ENCODE results near the gene ZNF853. TPM values are rescaled to one million over a fixed set of nuclear protein-coding genes. Genes with fewer than 3 reads are reported as not detected.
A peak's percentile ranks its signal among the peaks of the same experiment; 100 is the strongest.

Gene ZNF853
- total RNA-seq, 3 donors from 2014 or later, result 2.2 to 3.5 (median 3.0) TPM

- H3K4me3 Mint-ChIP-seq, result peak overlapping the region; percentile 88
- DNase-seq (no peak), ATAC-seq (no peak)
- H3K36me3 Mint-ChIP-seq (ENCODE audit: insufficient read depth), result peaks cover 21% of the 10 kb centered on the region
- H3K4me1 Mint-ChIP-seq (ENCODE audit: low read depth), result peaks cover 27% of the 10 kb centered on the region
- H3K27me3 Mint-ChIP-seq (ENCODE audit: low read depth), result no peaks in the 10 kb centered on the region
- no peaks in the 10 kb centered on the region for H3K9me3 Mint-ChIP-seq
Observed at GRCh38 chr7:6639032-6639431, 23.6 kb downstream of the ZNF853 start.

DNA sequence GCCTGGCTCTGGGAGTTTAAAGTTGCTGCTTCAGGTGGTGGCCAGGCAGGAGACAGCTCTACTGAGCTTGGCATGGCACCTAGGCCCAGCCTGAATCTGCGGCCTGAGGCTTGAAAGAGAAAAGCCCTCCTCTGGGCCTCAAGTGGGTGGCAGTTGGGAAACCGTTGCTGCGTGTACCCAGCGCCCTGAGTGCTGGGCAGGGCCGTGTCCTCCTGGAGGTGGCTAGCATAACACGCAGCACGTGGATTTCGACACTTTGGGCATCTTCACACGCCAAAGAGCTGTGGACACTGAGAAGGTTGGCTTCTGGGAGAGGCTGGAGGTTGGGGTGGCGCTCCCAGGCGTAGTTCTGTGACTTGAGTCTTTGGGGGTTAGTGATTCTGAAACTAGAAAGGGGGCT lies 24.2 kb downstream of the ZNF853 start:
- Mint-ChIP-seq H3K36me3 (ENCODE audit: insufficient read depth) (peaks cover 21% of the 10 kb centered on the region), H3K9me3 (no peaks in the 10 kb centered on the region), H3K27me3 (ENCODE audit: low read depth) (no peaks in the 10 kb centered on the region), H3K4me3 (peak overlapping the region; percentile 88), H3K4me1 (ENCODE audit: low read depth) (peaks cover 27% of the 10 kb centered on the region)
- DNase-seq (no peak), ATAC-seq (no peak)

DNA sequence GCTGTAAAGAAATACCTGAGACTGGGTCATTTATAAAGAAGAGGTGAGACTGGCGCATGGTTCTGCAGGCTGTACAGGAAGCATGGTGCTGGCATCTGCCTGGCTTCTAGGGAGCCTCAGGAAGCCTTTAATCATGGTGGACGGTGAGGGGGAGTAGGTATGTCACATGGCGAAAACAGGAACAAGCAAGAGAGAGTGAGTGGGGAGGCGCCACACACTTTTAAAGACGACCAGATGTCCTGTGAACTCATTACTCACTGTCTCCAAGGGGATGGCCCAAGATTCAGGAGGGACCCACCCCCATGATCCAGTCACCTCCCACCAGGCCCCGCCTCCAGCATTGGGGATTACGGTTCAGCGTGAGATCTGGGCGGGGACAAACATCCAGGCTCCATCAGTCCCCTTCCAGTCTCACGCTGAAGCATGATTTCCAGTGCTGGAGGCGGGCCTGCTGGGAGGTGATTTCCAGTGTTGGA lies 24.9 kb downstream of the ZNF853 start:
- Mint-ChIP-seq H3K9me3 (no peaks in the 10 kb centered on the region), H3K4me1 (ENCODE audit: low read depth) (peaks cover 27% of the 10 kb centered on the region), H3K4me3 (peak overlapping the region; percentile 3), H3K27me3 (ENCODE audit: low read depth) (no peaks in the 10 kb centered on the region), H3K36me3 (ENCODE audit: insufficient read depth) (peaks cover 21% of the 10 kb centered on the region)
- ATAC-seq (peak in 1 of 2 donors; percentile 9), DNase-seq (no peak)

GRCh38 chr7:6641305-6642035 lies 26.1 kb downstream of the ZNF853 start:
- Mint-ChIP-seq H3K27me3 (ENCODE audit: low read depth) (no peaks in the 10 kb centered on the region), H3K4me3 (no peak overlapping the region), H3K4me1 (ENCODE audit: low read depth) (peaks cover 27% of the 10 kb centered on the region), H3K9me3 (no peaks in the 10 kb centered on the region), H3K36me3 (ENCODE audit: insufficient read depth) (peaks cover 26% of the 10 kb centered on the region)
- ATAC-seq (no peak), DNase-seq (no peak)

GRCh38 chr7:6642239-6642839 lies 26.9 kb downstream of the ZNF853 start:
- ATAC-seq, result no peak
- Mint-ChIP-seq H3K9me3 (no peaks in the 10 kb centered on the region), H3K4me1 (ENCODE audit: low read depth) (peaks cover 25% of the 10 kb centered on the region), H3K4me3 (no peak overlapping the region), H3K27me3 (ENCODE audit: low read depth) (no peaks in the 10 kb centered on the region), H3K36me3 (ENCODE audit: insufficient read depth) (peaks cover 31% of the 10 kb centered on the region)
- DNase-seq, result no peak

DNA sequence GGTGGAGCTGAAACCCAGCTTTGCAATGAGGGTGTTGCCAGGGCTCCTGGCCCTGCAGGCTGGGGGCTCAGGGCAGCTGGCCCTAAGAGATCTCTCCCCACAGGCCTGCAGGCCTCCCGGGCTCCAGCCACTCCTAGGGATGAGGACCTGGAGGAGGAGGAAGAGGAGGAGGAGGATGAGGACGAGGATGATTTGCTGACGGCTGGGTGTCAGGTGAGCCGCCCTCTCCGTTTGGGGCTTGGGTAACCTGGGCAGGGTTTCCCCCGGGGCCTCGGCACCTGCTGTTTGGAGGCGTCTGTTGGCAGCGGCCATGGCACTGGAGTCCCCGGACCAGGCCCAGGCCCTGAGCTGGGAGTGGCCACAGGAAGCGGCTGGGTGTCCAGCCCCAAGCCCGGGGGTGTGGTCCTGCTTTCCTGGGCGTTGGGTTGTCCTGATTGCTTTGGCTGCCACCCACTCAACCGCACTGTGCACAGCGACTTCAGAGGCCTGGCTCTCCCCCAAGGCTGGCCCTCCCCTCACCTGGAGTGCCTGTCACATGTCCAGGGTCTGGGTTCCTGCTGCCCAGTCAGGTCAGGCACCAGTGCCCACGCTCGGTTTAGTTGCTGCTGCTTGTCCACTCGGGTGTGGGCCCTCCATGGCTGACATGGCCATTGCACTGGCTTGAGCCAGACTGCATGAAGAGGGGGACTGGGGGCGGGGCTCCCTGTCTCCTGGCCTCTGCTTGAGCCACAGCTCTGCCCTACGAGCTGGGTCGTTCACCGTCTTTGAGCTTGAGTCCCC lies 27.6 kb downstream of the ZNF853 start:
- no peak overlapping the region for H3K4me3 Mint-ChIP-seq
- ATAC-seq (no peak), DNase-seq (no peak)
- no peaks in the 10 kb centered on the region for H3K9me3 Mint-ChIP-seq
- peaks cover 22% of the 10 kb centered on the region for H3K4me1 Mint-ChIP-seq (ENCODE audit: low read depth)
- H3K27me3 Mint-ChIP-seq (ENCODE audit: low read depth), result no peaks in the 10 kb centered on the region
- H3K36me3 Mint-ChIP-seq (ENCODE audit: insufficient read depth), result peaks cover 35% of the 10 kb centered on the region

- Mint-ChIP-seq H3K36me3 (ENCODE audit: insufficient read depth) (peaks cover 33% of the 10 kb centered on the region), H3K4me3 (no peak overlapping the region), H3K4me1 (ENCODE audit: low read depth) (peaks cover 12% of the 10 kb centered on the region), H3K9me3 (no peaks in the 10 kb centered on the region), H3K27me3 (ENCODE audit: low read depth) (no peaks in the 10 kb centered on the region)
- ATAC-seq, result no peak
- DNase-seq, result no peak
Observed at GRCh38 chr7:6643915-6644625, 28.7 kb downstream of the ZNF853 start.

GRCh38 chr7:6644728-6645127 lies 29.3 kb downstream of the ZNF853 start:
- DNase-seq (no peak), ATAC-seq (no peak)
- Mint-ChIP-seq H3K4me1 (ENCODE audit: low read depth) (peaks cover 6% of the 10 kb centered on the region), H3K4me3 (no peak overlapping the region), H3K9me3 (no peaks in the 10 kb centered on the region), H3K36me3 (ENCODE audit: insufficient read depth) (peaks cover 28% of the 10 kb centered on the region), H3K27me3 (ENCODE audit: low read depth) (no peaks in the 10 kb centered on the region)

GRCh38 chr7:6646465-6646864 lies 31.1 kb downstream of the ZNF853 start:
- Mint-ChIP-seq H3K9me3 (no peaks in the 10 kb centered on the region), H3K4me3 (no peak overlapping the region), H3K36me3 (ENCODE audit: insufficient read depth) (peaks cover 34% of the 10 kb centered on the region), H3K27me3 (ENCODE audit: low read depth) (no peaks in the 10 kb centered on the region), H3K4me1 (ENCODE audit: low read depth) (no peaks in the 10 kb centered on the region)
- no peak for DNase-seq
- no peak for ATAC-seq

GRCh38 chr7:6647080-6647479 lies 31.7 kb downstream of the ZNF853 start:
- Mint-ChIP-seq H3K27me3 (ENCODE audit: low read depth) (no peaks in the 10 kb centered on the region), H3K4me1 (ENCODE audit: low read depth) (no peaks in the 10 kb centered on the region), H3K9me3 (no peaks in the 10 kb centered on the region), H3K4me3 (no peak overlapping the region), H3K36me3 (ENCODE audit: insufficient read depth) (peaks cover 32% of the 10 kb centered on the region)
- ATAC-seq (no peak), DNase-seq (no peak)

DNA sequence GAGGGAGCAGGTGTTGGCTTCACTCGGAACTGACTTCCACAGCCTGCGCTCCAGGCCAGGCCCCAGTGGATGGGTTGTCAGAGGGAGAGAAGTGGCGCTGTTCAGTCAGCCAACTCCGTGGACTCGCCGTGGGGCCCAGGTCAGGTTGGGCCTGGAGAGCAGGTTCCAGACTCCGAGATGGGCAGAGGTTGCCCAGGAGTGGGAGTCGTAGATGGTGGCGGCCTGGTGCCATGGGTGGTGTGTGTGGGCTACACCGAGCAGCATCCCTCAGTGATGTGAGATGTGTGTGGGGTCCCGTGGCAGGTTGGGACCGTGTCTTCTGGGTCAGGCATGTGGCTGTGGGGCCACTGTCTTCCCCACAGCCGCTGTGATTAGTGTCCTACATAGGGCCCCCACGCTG lies 32.1 kb downstream of the ZNF853 start:
- ATAC-seq, result no peak
- Mint-ChIP-seq H3K36me3 (ENCODE audit: insufficient read depth) (peaks cover 33% of the 10 kb centered on the region), H3K4me1 (ENCODE audit: low read depth) (no peaks in the 10 kb centered on the region), H3K9me3 (no peaks in the 10 kb centered on the region), H3K27me3 (ENCODE audit: low read depth) (no peaks in the 10 kb centered on the region), H3K4me3 (no peak overlapping the region)
- no peak for DNase-seq

DNA sequence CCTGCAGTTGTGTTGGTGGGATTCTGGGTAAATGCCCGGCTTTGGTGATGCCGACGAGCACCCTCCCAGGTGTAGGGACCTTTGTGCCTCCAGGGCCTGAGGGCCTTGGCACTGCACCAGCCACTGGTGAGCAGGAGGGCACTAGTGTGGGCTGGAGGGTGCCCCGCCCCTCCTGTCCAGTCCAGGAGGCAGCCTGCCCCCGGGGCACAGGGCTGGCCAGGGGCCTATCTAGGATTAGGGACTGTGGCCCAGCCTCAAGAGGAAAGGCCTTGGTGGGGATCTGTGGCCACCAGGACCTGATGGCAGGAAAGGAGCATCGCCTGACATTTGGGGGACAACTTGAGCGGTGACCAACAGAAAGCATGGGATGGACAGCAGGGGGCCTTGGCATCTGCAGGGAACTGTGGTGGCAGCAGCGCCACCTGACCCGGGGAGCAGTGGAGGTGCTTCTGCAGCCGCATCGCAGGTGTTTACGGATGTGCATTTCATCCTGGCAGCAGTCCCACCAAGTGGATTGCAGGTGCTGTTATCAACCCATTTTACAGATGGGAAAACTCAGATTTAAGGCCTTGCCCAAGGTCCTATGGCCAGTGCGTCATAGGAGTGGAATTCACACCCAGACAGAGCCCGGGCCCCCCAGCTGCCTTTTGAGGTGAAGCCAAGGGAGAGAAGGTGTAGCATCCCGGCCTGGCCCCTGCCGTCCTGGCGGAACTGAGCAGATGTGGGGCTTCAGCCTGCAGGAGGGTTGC lies 32.8 kb downstream of the ZNF853 start:
- no peaks in the 10 kb centered on the region for H3K9me3 Mint-ChIP-seq
- no peak for ATAC-seq
- H3K4me3 Mint-ChIP-seq, result no peak overlapping the region
- no peak for DNase-seq
- no peaks in the 10 kb centered on the region for H3K4me1 Mint-ChIP-seq (ENCODE audit: low read depth)
- no peaks in the 10 kb centered on the region for H3K27me3 Mint-ChIP-seq (ENCODE audit: low read depth)
- peaks cover 33% of the 10 kb centered on the region for H3K36me3 Mint-ChIP-seq (ENCODE audit: insufficient read depth)

- DNase-seq (no peak), ATAC-seq (no peak)
- H3K36me3 Mint-ChIP-seq (ENCODE audit: insufficient read depth), result peaks cover 30% of the 10 kb centered on the region
- H3K27me3 Mint-ChIP-seq (ENCODE audit: low read depth), result no peaks in the 10 kb centered on the region
- H3K9me3 Mint-ChIP-seq, result no peaks in the 10 kb centered on the region
- no peaks in the 10 kb centered on the region for H3K4me1 Mint-ChIP-seq (ENCODE audit: low read depth)
- H3K4me3 Mint-ChIP-seq, result no peak overlapping the region
Observed at GRCh38 chr7:6648815-6649104, 33.4 kb downstream of the ZNF853 start.
